Retinal pigment epithelial cell (primary cell): ENCODE results near the gene NRGN.

Experiments
- DNase-seq: peaks from one replicate; pipeline ENCODE4 v3.0.0-alpha.2; 2010; ENCODE audit warnings: low read depth
- H3K4me3 ChIP-seq: 2 replicates; pipeline ENCODE4 v1.5.1; 2011; ENCODE audit warnings: mild to moderate bottlenecking, low read length, control low read depth, moderate library complexity
- CTCF ChIP-seq: conservative IDR thresholded peaks from 2 replicates; pipeline ENCODE4 v1.5.1; 2011; ENCODE audit warnings: low read depth, low read length, control low read depth, inconsistent platforms

Gene NRGN

GRCh38 chr11:124746621-124747243 is 7.0 kb downstream of the NRGN start:
- peak; percentile 27 for DNase-seq
- TF ChIP-seq CTCF = peak; percentile 73
- peak overlapping the region; percentile 67 for H3K4me3 ChIP-seq

GRCh38 chr11:124747406-124748099 is 7.8 kb downstream of the NRGN start:
- no peak for TF ChIP-seq CTCF
- DNase-seq = no peak
- no peak overlapping the region for H3K4me3 ChIP-seq

GRCh38 chr11:124748100-124748418 is 8.3 kb downstream of the NRGN start:
- H3K4me3 ChIP-seq = no peak overlapping the region
- DNase-seq = no peak
- no peak for TF ChIP-seq CTCF

GRCh38 chr11:124748481-124749343 is 9.0 kb downstream of the NRGN start:
- no peak for DNase-seq
- no peak overlapping the region for H3K4me3 ChIP-seq
- no peak for TF ChIP-seq CTCF

GRCh38 chr11:124749912-124750311 is 10.2 kb downstream of the NRGN start:
- no peak for DNase-seq
- no peak overlapping the region for H3K4me3 ChIP-seq
- TF ChIP-seq CTCF = no peak

- DNase-seq = no peak
- no peak overlapping the region for H3K4me3 ChIP-seq
- TF ChIP-seq CTCF = no peak
Measured at GRCh38 chr11:124751391-124751740, 11.6 kb downstream of the NRGN start.
